Left lung (tissue), 10 donors: ENCODE results near the gene OLFM4. TPM values are rescaled to one million over a fixed set of nuclear protein-coding genes. Genes with fewer than 3 reads are reported as not detected.

ENCODE experiments used
- ATAC-seq: fragments of 200-7000 bp; cut with Tn5 transposase; one replicate; pipeline ENCODE4 v1.9.1; 2020; ENCODE audit warnings: moderate library complexity
- DNase-seq, 4 donors: peaks; one replicate each; pipeline ENCODE4 v3.0.0-alpha.2; 2013 to 2020
- H3K27ac ChIP-seq, 2 donors: fragments of 200-600 bp; sonication (generic) in 1 of 2; one replicate each; pipeline versions ENCODE4 v1.5.0 to v1.8.0; 2020 to 2021
- H3K27me3 ChIP-seq, 2 donors: fragments of 200-600 bp; sonication (generic) in 1 of 2; one replicate each; pipeline versions ENCODE4 v1.5.0 to v1.8.0; 2020 to 2021
- H3K36me3 ChIP-seq, 2 donors: fragments of 200-600 bp; sonication (generic) in 1 of 2; one replicate each; pipeline versions ENCODE4 v1.5.0 to v1.8.0; 2020 to 2021
- H3K4me1 ChIP-seq, 2 donors: fragments of 200-600 bp; one replicate each; pipeline ENCODE4 v1.8.0; 2021
- H3K4me3 ChIP-seq, 2 donors: fragments of 200-600 bp; sonication (generic) in 1 of 2; one replicate each; pipeline versions ENCODE4 v1.5.0 to v1.8.0; 2020 to 2021; ENCODE audit warnings: mild to moderate bottlenecking in 1 of 2
- H3K9me3 ChIP-seq, 2 donors: fragments of 200-600 bp; sonication (generic) in 1 of 2; one replicate each; pipeline versions ENCODE4 v1.5.0 to v1.8.0; 2020 to 2021
- intact Hi-C, 2 donors: fragments of 100-400 bp; cut with DNase I; formaldehyde crosslinking; loops; one replicate each; pipeline versions ENCODE4 v1.11.2 to v1.14.2; 2022
- polyA plus RNA-seq, 6 donors: library from polyadenylated mRNA; unstranded; fragments of 120-200 nt; gene quantifications; one replicate each; pipeline ENCODE4 v1.2.1, GENCODE V29; 2013; ENCODE audit not compliant: insufficient read length in 6 of 6
- total RNA-seq, 2 donors: library from RNA; stranded (reverse); fragmentation: NEBNext Ultra II Directional; extraction: Animal tissue kit (Norgen Biotek cat#: 25700); gene quantifications; one replicate each; pipeline ENCODE4 v1.2.1, GENCODE V29; 2021
- TF ChIP-seq, protein P1 (sequence below), 2 donors: fragments of 200-600 bp; sonication (generic) in 1 of 2; IDR thresholded peaks; one replicate each; pipeline versions ENCODE4 v1.5.0 to v1.8.0; 2021; ENCODE audit warnings: antibody characterized with exemption in 2 of 2
- donor health status: DM: no; HTN: yes; CAD: no.
- donor health status: DM: no; HTN: no; CAD: no.

Gene OLFM4
- total and polyA plus RNA-seq, 8 donors, result 0.09 to 1.6 (median 0.20) TPM

DNA sequence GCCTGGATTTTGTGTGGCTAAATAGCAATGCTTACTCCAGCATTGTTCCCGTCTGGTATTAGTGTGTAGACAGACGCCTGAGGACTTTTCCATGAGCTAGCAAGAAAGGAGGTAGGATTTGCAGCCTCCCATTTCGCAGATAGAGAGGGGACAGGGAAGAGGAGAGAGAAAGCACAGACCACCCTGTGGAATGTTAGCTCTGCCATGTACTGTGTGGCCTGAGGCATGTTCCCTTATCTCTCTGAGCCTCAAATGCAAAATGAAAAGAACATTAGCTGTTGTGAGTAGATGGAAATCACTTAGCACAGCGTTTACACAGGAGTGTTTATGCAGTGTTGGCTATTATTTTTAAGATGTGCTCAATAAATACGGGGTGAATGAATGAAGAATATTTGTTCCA, 45.5 kb downstream of the OLFM4 start:
- no peaks in the 10 kb centered on the region for H3K4me1 ChIP-seq
- no peak overlapping the region for H3K27ac ChIP-seq
- no peaks in the 10 kb centered on the region for H3K27me3 ChIP-seq
- TF ChIP-seq, protein P1, sequence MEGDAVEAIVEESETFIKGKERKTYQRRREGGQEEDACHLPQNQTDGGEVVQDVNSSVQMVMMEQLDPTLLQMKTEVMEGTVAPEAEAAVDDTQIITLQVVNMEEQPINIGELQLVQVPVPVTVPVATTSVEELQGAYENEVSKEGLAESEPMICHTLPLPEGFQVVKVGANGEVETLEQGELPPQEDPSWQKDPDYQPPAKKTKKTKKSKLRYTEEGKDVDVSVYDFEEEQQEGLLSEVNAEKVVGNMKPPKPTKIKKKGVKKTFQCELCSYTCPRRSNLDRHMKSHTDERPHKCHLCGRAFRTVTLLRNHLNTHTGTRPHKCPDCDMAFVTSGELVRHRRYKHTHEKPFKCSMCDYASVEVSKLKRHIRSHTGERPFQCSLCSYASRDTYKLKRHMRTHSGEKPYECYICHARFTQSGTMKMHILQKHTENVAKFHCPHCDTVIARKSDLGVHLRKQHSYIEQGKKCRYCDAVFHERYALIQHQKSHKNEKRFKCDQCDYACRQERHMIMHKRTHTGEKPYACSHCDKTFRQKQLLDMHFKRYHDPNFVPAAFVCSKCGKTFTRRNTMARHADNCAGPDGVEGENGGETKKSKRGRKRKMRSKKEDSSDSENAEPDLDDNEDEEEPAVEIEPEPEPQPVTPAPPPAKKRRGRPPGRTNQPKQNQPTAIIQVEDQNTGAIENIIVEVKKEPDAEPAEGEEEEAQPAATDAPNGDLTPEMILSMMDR (IDR thresholded peaks at IDR 0.05), result no peak
- DNase-seq, result no peak
- no peaks in the 10 kb centered on the region for H3K9me3 ChIP-seq
- H3K36me3 ChIP-seq, result peaks cover 0 to 4% of the 10 kb centered on the region in 2 donors
- ATAC-seq, result no peak
- no peak overlapping the region for H3K4me3 ChIP-seq
- intact Hi-C loops, result no loop called here

GRCh38 chr13:53075356-53076041, 46.9 kb downstream of the OLFM4 start:
- Histone ChIP-seq H3K36me3 (peaks cover 0 to 4% of the 10 kb centered on the region in 2 donors), H3K27ac (no peak overlapping the region), H3K4me1 (no peaks in the 10 kb centered on the region), H3K9me3 (no peaks in the 10 kb centered on the region), H3K4me3 (no peak overlapping the region), H3K27me3 (no peaks in the 10 kb centered on the region)
- TF ChIP-seq, protein P1 (IDR thresholded peaks at IDR 0.05), result no peak
- DNase-seq (no peak), ATAC-seq (no peak)
- intact Hi-C loops, result no loop called here

DNA sequence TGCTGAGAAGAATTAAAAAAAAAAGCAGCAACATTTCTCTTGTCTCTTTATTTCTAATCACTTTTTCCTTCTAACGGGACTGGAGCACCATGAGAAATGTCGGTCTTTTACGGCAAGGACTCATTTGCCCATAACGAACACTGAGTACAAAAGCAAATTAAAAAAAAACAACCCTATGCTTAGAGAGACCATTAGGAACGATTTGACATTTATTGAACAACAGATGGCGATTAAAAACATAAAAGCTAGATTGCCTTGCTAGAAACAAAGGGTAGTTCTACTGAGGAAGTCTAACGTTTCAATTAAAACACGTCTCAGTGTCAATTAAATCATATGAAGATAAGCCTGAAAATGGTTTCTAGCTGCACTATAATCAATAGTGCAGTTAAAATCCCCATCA, 51.1 kb downstream of the OLFM4 start:
- Histone ChIP-seq H3K27ac (no peak overlapping the region), H3K4me1 (no peaks in the 10 kb centered on the region), H3K36me3 (peaks cover 0 to 4% of the 10 kb centered on the region in 2 donors), H3K9me3 (peaks cover 0 to 3% of the 10 kb centered on the region in 2 donors), H3K27me3 (no peaks in the 10 kb centered on the region), H3K4me3 (no peak overlapping the region)
- intact Hi-C loops, result no loop called here
- ATAC-seq (no peak), DNase-seq (no peak)
- TF ChIP-seq, protein P1 (IDR thresholded peaks at IDR 0.05), result no peak

DNA sequence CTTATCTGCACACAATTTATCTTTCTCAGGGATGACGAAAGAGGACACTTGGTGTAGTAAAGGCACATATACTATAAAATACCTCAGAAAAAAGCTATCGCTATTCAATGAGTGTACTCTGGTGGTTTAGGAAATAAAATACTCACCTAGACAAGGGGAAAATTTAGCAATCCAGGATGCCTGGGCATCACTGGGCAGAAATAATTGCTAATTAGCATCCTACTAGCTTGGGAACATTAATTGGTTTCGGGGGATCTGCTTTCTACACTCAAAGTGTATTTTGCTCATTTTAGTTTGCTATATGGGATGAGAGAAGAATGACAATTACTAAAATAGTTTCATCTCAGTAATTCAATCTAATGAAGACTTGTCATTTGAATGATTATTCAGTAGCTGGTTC, 60.3 kb downstream of the OLFM4 start:
- ATAC-seq, result no peak
- no peaks in the 10 kb centered on the region for H3K27me3 ChIP-seq
- no peaks in the 10 kb centered on the region for H3K36me3 ChIP-seq

DNA sequence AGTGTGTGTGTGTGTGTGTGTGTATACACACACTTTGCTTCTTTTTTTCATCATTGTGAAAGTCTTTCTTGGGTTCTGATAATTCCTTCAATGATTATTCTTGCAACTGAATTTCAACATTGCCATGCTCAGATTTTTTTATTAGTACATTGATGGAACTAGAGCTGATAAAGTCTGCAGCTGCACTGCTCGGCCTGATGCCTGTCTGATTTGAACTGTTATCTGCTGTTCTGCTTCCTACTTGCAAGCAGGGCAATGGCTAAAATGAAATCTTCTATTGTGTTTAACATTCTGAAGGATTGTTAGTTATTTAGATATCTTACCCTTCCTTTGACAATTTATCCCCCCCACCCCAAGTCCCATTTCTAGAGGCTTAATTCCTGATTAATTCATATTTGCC, 61.3 kb downstream of the OLFM4 start:
- TF ChIP-seq, protein P1 (IDR thresholded peaks at IDR 0.05), result no peak
- Histone ChIP-seq H3K9me3 (no peaks in the 10 kb centered on the region), H3K4me3 (no peak overlapping the region), H3K27me3 (no peaks in the 10 kb centered on the region), H3K36me3 (no peaks in the 10 kb centered on the region), H3K4me1 (no peaks in the 10 kb centered on the region), H3K27ac (no peak overlapping the region)
- intact Hi-C loops, result no loop called here
- no peak for ATAC-seq
- no peak for DNase-seq

More for the DNA sequence above, 60.3 kb downstream of the OLFM4 start:
- DNase-seq, result no peak
- intact Hi-C loops, result no loop called here
- no peak overlapping the region for H3K27ac ChIP-seq
- no peak overlapping the region for H3K4me3 ChIP-seq
- TF ChIP-seq, protein P1 (IDR thresholded peaks at IDR 0.05), result no peak
- H3K4me1 ChIP-seq, result no peaks in the 10 kb centered on the region
- H3K9me3 ChIP-seq, result no peaks in the 10 kb centered on the region
